HEK293T (cell line): ENCODE measurements around the gene RAB3A.

Experiments used
- CTCF ChIA-PET: fragments of 350-600 bp; formaldehyde crosslinking; extraction: SDS; loops from one replicate; lab custom pipeline; 2021; ENCODE audit warnings: antibody characterized with exemption, inconsistent platforms; lab: Yijun Ruan, JAX
- POLR2A ChIA-PET: fragments of 350-600 bp; formaldehyde crosslinking; extraction: SDS; loops from one replicate; lab custom pipeline; 2020; ENCODE audit warnings: antibody characterized with exemption, inconsistent platforms; lab: Yijun Ruan, JAX
- DNase-seq: peaks from one replicate; pipeline ENCODE4 v3.0.0; 2012; ENCODE audit warnings: mixed read lengths; ENCODE audit errors: extremely low spot score
- ARNT ChIP-seq: fragments of 450-650 bp; IDR thresholded peaks from 2 replicates; pipeline ENCODE4 v1.6.1; 2017; ENCODE audit warnings: mild to moderate bottlenecking
- BHLHE40 ChIP-seq: fragments of 450-650 bp; IDR thresholded peaks from 2 replicates; pipeline ENCODE4 v1.6.1; 2016; ENCODE audit warnings: mild to moderate bottlenecking, moderate library complexity, borderline replicate concordance
- CTBP1 ChIP-seq: fragments of 450-650 bp; IDR thresholded peaks from 2 replicates; pipeline ENCODE4 v1.6.1; 2016; ENCODE audit warnings: borderline replicate concordance
- ELF4 ChIP-seq: fragments of 450-650 bp; IDR thresholded peaks from 2 replicates; pipeline ENCODE4 v1.6.1; 2017; ENCODE audit warnings: antibody characterized with exemption
- FOXA1 ChIP-seq: fragments of 450-650 bp; IDR thresholded peaks from 2 replicates; pipeline ENCODE4 v1.6.1; 2016; ENCODE audit warnings: mild to moderate bottlenecking
- FOXK2 ChIP-seq: fragments of 450-650 bp; IDR thresholded peaks from 2 replicates; pipeline ENCODE4 v1.6.1; 2016; ENCODE audit warnings: mild to moderate bottlenecking
- FOXM1 ChIP-seq: fragments of 450-650 bp; IDR thresholded peaks from 2 replicates; pipeline ENCODE4 v1.6.1; 2017; ENCODE audit warnings: mild to moderate bottlenecking, borderline replicate concordance
- HDGF ChIP-seq: fragments of 450-650 bp; IDR thresholded peaks from 2 replicates; pipeline ENCODE4 v1.6.1; 2017; ENCODE audit warnings: antibody characterized with exemption, borderline replicate concordance
- L3MBTL2 ChIP-seq: fragments of 450-650 bp; conservative IDR thresholded peaks from 2 replicates; pipeline ENCODE4 v1.6.1; 2016; ENCODE audit warnings: mild to moderate bottlenecking
- LEF1 ChIP-seq: fragments of 450-650 bp; IDR thresholded peaks from 2 replicates; pipeline ENCODE4 v1.6.1; 2017; ENCODE audit warnings: mild to moderate bottlenecking, borderline replicate concordance
- NFRKB ChIP-seq: fragments of 450-650 bp; IDR thresholded peaks from 2 replicates; pipeline ENCODE4 v1.6.1; 2016; ENCODE audit warnings: mild to moderate bottlenecking, moderate library complexity
- PKNOX1 ChIP-seq: fragments of 450-650 bp; IDR thresholded peaks from 2 replicates; pipeline ENCODE4 v1.6.1; 2016
- SP1 ChIP-seq: fragments of 450-650 bp; IDR thresholded peaks from 2 replicates; pipeline ENCODE4 v1.6.1; 2017
- SUZ12 ChIP-seq: fragments of 450-650 bp; IDR thresholded peaks from 2 replicates; pipeline ENCODE4 v1.6.1; 2016; ENCODE audit warnings: mild to moderate bottlenecking
- TARDBP ChIP-seq: fragments of 450-650 bp; IDR thresholded peaks from 2 replicates; pipeline ENCODE4 v1.6.1; 2016
- ZNF384 ChIP-seq: fragments of 450-650 bp; IDR thresholded peaks from 2 replicates; pipeline ENCODE4 v1.6.1; 2016

The RAB3A gene

GRCh38 chr19:18153556-18154134, 50.2 kb downstream of the RAB3A start:
- TF ChIP-seq ELF4 (no peak), PKNOX1 (no peak), ARNT (no peak), L3MBTL2 (no peak), ZNF384 (no peak), SUZ12 (no peak), SP1 (no peak), FOXA1 (no peak), FOXM1 (no peak), BHLHE40 (no peak), TARDBP (no peak), HDGF (no peak), CTBP1 (no peak), NFRKB (no peak), FOXK2 (no peak), LEF1 (no peak)
- ChIA-PET CTCF (interaction anchor here (0.6 kb wide), 1 partner anchor 14 kb away, joined by 3 read pairs; no protein-coding TSS in a partner anchor), POLR2A (no interaction called here)
- DNase-seq: no peak

- no peak for TF ChIP-seq ZNF384
- TF ChIP-seq FOXM1: peak; percentile 42; the same call in 1 of the 2 replicates
- no peak for TF ChIP-seq L3MBTL2
- 0 out of 2 replicates have a peak, but pooled peaks have one; percentile 57 for TF ChIP-seq HDGF
- peak; percentile 99 for DNase-seq
- POLR2A ChIA-PET: interaction anchor here (1.0 to 2.6 kb wide), 4 partner anchors 34 to 128 kb away, joined by 4 to 11 read pairs (median 4); partner anchors contain the start of genes JUND and MPV17L2
- CTCF ChIA-PET: interaction anchor here (1.0 to 1.5 kb wide), 4 partner anchors 16 to 89 kb away, joined by 3 to 7 read pairs (median 4); no protein-coding TSS in a partner anchor
These were observed 50.9 kb downstream of the RAB3A start, which contains the start of gene PIK3R2 for GRCh38 chr19:18152817-18153555. Gene PIK3R2, plus strand, starts transcription at chr19:18153163. Its CDS starts 2,717 bp downstream, at chr19:18155880.

- TF ChIP-seq FOXM1 (no peak), ELF4 (peak; percentile 74)
- POLR2A ChIA-PET: interaction anchor here (1.0 to 2.6 kb wide), 7 partner anchors 18 to 129 kb away, joined by 3 to 11 read pairs (median 4); partner anchors contain the start of genes JUND and MPV17L2
- CTCF ChIA-PET: interaction anchor here (1.0 to 1.5 kb wide), 4 partner anchors 15 to 89 kb away, joined by 3 to 7 read pairs (median 4); no protein-coding TSS in a partner anchor
- DNase-seq: peak; percentile 98
These were observed 51.4 kb downstream of the RAB3A start for GRCh38 chr19:18152442-18152816.

GRCh38 chr19:18150776-18151624, 52.8 kb downstream of the RAB3A start:
- TF ChIP-seq TARDBP (no peak), SUZ12 (no peak), FOXA1 (no peak), ZNF384 (no peak), PKNOX1 (no peak), FOXK2 (no peak), CTBP1 (no peak), SP1 (no peak), HDGF (no peak), LEF1 (no peak), FOXM1 (no peak), BHLHE40 (no peak), NFRKB (no peak), L3MBTL2 (no peak), ARNT (no peak), ELF4 (no peak)
- DNase-seq: no peak
- CTCF ChIA-PET: interaction anchor here (0.6 to 1.5 kb wide), 6 partner anchors 10 to 1443 kb away, joined by 3 to 12 read pairs (median 3); no protein-coding TSS in a partner anchor
- POLR2A ChIA-PET: interaction anchor here (1.1 to 2.6 kb wide), 10 partner anchors 9 to 291 kb away, joined by 3 to 11 read pairs (median 4); partner anchors contain the start of genes JUND, MPV17L2 and RPL18A

- TF ChIP-seq FOXA1 (no peak), SUZ12 (no peak), ARNT (no peak), HDGF (no peak), CTBP1 (no peak), ELF4 (no peak), PKNOX1 (no peak), ZNF384 (no peak), LEF1 (no peak), FOXM1 (no peak), BHLHE40 (no peak), FOXK2 (no peak)
- ChIA-PET POLR2A (no interaction called here), CTCF (no interaction called here)
- DNase-seq: no peak
These were observed 54.3 kb downstream of the RAB3A start for GRCh38 chr19:18149596-18149975.
